Prostate gland (tissue), 2 donors: Measurements from ENCODE around the gene ABHD10.

Experiments used
- POLR2A ChIP-seq: fragments of 450-650 bp; IDR thresholded peaks from one replicate; pipeline ENCODE4 v1.6.1; 2016; ENCODE audit warnings: antibody characterized with exemption, mild to moderate bottlenecking
- POLR2AphosphoS5 ChIP-seq: sonication (generic); formaldehyde crosslinking; IDR thresholded peaks from one replicate; pipeline ENCODE4 v1.6.1; 2017; ENCODE audit warnings: antibody characterized with exemption
- TF ChIP-seq, protein P1 (sequence below), 4 experiments: fragments of 200-600 bp in 2 of 4; fragments of 450-650 bp in 2 of 4; sonication (generic) in 2 of 4; IDR thresholded peaks; 1 replicate in 3 of 4; 2 replicates in 1 of 4; pipeline ENCODE4 v1.5.1; 2016 to 2019; ENCODE audit warnings: antibody characterized with exemption in 4 of 4, mild to moderate bottlenecking in 2 of 4, moderate library complexity in 2 of 4

DNA sequence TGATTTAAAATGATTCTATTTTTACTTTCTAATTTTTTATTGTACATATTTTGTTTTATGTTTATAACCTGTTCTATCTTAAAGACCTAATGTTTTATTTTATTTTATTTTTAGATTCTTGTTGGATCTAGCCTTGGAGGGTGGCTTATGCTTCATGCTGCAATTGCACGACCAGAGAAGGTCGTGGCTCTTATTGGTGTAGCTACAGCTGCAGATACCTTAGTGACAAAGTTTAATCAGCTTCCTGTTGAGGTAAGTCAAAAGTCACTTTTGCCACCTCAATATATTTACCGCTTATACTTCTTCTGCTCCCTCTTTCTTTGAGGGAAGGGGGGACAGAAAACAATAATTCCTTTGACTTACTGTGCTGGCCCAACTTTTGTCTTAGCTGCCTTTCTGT, 8.0 kb downstream of the ABHD10 start:
- TF ChIP-seq, protein P1, sequence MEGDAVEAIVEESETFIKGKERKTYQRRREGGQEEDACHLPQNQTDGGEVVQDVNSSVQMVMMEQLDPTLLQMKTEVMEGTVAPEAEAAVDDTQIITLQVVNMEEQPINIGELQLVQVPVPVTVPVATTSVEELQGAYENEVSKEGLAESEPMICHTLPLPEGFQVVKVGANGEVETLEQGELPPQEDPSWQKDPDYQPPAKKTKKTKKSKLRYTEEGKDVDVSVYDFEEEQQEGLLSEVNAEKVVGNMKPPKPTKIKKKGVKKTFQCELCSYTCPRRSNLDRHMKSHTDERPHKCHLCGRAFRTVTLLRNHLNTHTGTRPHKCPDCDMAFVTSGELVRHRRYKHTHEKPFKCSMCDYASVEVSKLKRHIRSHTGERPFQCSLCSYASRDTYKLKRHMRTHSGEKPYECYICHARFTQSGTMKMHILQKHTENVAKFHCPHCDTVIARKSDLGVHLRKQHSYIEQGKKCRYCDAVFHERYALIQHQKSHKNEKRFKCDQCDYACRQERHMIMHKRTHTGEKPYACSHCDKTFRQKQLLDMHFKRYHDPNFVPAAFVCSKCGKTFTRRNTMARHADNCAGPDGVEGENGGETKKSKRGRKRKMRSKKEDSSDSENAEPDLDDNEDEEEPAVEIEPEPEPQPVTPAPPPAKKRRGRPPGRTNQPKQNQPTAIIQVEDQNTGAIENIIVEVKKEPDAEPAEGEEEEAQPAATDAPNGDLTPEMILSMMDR (IDR thresholded peaks at IDR 0.05) = no peak
- TF ChIP-seq POLR2AphosphoS5 (no peak), POLR2A (no peak)
